HFF-Myc (cell line): ENCODE results near the gene YES1.
"Not testable (repeated sequence)": the region's sequence is repeated elsewhere in the genome, so short reads cannot be mapped to it uniquely, and the experiment has no call there.

ENCODE experiments used
- DNase-seq: peaks from one replicate; pipeline ENCODE4 v3.0.0-alpha.2; 2011; ENCODE audit warnings: low read depth; ENCODE audit errors: extremely low read depth
- H3K4me3 ChIP-seq: replicated peaks from 2 replicates; pipeline ENCODE4 v1.5.1; 2011; ENCODE audit warnings: low read depth, mild to moderate bottlenecking, control low read depth, low read length
- TF ChIP-seq, protein P1 (sequence below): IDR thresholded peaks from 2 replicates; pipeline ENCODE4 v1.5.1; 2012; ENCODE audit warnings: mild to moderate bottlenecking, low read depth, low read length, control low read depth; ENCODE audit errors: missing control alignments

The YES1 gene

DNA sequence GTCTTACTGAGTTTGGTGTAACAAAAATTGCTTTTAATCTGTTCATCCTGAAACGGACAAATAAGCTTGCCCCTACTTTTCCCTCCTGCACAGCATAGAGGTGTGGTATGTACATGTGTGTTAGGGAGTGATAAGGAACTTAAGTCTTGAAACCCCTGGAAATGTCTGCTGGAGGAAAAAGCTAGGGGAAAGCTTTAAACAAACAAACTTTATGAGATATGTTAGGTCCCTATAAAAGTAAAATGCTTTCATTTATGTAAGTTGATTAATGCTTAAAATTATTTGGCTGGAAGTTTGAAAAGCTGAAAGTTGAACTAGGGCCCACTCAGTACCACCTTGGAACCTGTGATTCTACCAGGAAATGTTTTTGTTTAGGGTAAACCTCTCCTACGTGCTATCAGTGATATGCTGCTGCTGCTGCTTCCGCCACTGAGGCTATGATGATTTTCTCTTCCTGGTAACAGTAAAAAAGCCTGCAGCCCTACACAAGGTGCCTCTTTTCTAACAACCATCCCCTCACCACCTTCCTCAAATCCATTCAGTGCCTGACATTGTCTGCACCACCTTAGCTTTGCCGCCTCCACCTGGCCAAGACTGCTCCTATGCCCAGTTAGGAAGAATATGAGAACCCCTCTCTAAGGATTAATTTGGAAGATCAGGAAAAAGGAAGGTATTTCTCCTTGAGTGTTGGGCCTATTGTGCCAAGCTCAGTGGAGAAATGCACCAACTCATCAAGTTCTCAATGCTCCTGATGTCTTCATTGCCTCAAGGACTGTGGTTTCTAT lies 2.5 kb upstream of the YES1 start:
- no peak overlapping the region for H3K4me3 ChIP-seq
- TF ChIP-seq, protein P1, sequence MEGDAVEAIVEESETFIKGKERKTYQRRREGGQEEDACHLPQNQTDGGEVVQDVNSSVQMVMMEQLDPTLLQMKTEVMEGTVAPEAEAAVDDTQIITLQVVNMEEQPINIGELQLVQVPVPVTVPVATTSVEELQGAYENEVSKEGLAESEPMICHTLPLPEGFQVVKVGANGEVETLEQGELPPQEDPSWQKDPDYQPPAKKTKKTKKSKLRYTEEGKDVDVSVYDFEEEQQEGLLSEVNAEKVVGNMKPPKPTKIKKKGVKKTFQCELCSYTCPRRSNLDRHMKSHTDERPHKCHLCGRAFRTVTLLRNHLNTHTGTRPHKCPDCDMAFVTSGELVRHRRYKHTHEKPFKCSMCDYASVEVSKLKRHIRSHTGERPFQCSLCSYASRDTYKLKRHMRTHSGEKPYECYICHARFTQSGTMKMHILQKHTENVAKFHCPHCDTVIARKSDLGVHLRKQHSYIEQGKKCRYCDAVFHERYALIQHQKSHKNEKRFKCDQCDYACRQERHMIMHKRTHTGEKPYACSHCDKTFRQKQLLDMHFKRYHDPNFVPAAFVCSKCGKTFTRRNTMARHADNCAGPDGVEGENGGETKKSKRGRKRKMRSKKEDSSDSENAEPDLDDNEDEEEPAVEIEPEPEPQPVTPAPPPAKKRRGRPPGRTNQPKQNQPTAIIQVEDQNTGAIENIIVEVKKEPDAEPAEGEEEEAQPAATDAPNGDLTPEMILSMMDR: no peak
- no peak for DNase-seq

DNA sequence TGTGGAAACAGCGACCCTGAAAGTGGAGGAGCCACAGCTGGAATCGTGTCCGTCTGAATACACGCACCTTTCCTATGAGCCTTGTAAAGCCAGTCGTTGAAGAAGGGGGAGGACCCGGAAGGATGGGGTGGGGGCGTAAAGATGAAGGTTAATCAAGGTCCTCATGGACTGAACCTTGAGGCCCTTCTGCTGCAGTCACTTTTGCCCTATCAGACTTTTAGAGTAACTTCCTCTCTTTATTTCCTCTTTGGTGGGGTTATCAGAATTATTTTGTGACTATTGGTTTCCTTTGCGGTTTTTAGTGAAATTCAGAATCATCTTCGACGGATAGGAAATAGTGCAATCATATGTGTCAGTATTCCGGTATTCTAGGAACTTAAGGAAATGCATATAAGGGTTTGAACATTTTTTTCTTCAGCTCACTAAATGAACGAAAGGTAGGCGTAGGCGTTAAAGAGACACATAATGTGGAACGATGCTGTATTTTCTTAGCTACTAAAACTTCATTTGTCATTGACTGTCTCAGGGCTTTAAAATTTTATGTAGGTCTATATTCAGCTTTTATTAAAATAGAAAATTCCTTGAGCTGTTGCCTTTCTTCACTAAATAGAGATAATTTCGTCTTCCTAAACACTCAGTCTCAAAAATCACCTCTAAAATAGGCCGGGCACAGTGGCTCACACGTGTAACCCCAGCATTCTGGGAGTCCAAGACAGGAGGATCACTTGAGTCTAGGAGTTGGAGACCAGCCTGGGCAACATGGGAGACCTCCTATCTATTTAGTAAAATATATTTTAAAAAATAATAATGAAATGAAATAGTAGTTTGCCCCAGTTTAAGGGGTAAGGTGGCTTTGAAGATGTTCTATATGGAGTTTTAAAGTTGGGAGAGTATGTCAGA lies 1.4 kb upstream of the YES1 start:
- no peak for DNase-seq
- H3K4me3 ChIP-seq: peak overlapping the region; percentile 96
- TF ChIP-seq, protein P1: no peak

DNA sequence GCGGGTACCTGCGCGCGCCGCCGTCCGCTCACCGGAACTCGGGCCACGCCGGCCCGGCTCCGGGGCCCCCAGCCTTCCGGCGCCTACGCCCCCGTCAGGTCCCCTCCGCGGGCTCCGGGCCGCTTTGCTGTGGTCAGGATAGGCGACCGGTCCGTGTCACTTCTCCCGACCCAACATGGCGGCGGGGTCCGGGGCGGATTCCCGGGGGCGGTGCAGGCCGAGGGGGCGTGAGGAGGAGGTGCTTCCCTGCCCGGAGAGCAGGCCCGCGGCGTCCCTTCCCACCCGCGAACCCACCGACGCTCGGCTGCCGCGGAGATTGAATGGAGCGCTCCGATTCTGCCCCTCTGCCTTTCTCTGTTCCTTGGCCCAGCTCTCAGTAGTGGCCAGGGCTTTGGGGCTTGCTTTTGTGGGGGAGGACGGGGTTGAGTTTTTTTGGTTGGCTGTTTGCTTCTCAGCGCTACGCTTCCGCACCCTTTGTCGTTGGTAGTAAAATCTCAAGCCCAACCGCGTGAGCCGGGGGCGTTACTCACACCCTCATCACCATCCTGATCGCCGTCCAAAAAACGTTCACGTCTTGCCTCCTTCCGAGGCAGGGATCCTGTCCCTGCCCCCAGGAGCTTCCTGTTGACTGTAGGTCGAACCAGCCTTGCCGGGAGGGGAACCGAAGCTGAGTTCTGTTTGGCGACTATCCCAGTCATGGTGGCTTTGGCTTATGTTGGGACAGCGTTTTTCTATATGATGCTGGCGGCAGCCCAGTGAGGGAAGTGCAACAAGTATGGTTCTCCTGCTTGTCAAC lies 532 bp upstream of the YES1 start:
- TF ChIP-seq, protein P1: no peak
- H3K4me3 ChIP-seq: peak overlapping the region; percentile 96
- DNase-seq: peak; percentile 67

DNA sequence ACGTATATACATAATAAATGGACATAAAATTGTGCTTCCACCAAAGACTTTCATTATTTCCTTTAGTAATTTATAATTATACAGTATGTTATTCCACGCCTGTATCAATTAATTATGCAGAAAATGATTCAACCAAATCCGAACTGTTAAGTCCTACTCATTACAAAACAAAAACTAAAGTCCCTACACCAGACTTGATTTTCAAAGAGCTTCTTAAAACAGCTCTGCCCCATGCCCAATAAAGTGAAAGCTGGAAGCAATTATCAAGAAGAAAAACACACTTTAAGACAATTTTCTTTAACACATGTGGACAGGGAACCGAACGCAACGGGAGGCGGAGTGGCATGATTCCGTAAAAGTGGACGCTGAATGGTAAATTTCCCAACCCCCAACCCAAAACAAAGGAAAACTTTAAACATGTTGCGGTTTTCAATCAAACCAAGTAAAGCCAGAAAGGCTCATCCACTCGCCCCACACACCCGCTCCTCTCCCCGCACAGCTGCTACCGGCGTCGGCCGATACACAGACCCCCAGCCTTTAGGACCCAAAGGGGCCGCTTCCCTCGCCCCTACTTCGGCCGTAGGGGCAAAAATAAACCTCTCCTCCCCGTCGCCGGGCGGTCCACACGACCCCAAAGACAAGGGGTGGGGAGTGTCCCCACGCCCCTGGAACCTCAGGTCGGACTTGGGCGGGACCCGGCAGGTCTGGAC lies 705 bp downstream of the YES1 start:
- DNase-seq: no peak
- TF ChIP-seq, protein P1: no peak
- peak overlapping the region; percentile 96 for H3K4me3 ChIP-seq

DNA sequence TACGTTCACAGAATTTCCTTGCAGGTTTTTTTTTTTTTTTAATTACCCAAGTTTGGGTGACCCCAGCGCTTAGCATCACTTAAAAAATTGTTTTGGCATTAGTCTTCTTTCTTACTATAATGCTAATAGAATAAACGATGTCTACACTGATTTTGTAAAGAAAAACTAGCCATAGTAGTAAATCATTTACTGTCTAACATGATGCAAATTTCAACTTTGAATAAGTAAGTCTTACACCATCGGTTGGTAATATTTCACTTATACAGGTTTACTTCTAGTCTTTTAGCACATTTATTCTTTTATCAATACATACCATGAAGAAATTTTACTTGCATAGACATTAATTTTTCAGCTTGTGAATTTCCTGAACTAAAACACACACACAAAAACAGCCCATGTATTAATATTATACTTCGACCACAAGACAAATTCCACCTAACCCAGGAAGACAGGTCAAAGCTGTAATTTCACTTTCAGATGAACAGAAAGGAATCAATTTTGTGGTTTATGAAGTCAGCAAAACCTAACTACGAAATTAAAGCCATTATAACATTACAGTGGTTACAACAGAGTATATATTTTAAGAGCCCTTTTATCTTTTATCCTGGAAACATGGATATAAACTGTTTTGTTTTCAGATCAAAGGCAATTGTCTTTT lies 1.9 kb downstream of the YES1 start:
- TF ChIP-seq, protein P1: no peak
- no peak for DNase-seq
- H3K4me3 ChIP-seq: peak overlapping the region; percentile 96

DNA sequence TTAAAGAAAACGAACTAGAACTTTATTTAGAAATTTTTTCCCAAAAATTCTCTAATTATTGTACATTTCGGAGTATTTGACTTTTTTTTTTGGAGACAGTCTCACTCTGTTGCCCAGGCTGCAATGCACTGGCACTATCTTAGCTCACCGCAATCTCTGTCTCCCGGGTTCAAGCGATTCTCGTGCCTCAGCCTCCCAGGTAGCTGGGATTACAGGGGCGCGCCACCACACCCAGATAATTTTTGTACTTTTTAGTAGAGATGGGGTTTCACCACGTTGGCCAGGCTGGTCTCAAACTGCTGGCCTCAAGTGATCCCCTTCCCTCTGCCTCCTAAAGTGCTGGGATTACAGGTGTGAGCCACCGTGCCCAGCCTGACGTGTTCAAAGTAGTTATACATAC lies 2.8 kb downstream of the YES1 start:
- not testable (repeated sequence) for H3K4me3 ChIP-seq, DNase-seq
